GM21447 (cell line): ENCODE data around the gene MPST.
"Not testable (repeated sequence)": the region's sequence is repeated elsewhere in the genome, so short reads cannot be mapped to it uniquely, and the experiment has no call there.

Experiments used
- ATAC-seq: cut with Tn5 transposase; IDR thresholded peaks from one replicate; pipeline ENCODE4 v1.9.1; 2021; ENCODE audit not compliant: unreplicated experiment

MPST gene

DNA sequence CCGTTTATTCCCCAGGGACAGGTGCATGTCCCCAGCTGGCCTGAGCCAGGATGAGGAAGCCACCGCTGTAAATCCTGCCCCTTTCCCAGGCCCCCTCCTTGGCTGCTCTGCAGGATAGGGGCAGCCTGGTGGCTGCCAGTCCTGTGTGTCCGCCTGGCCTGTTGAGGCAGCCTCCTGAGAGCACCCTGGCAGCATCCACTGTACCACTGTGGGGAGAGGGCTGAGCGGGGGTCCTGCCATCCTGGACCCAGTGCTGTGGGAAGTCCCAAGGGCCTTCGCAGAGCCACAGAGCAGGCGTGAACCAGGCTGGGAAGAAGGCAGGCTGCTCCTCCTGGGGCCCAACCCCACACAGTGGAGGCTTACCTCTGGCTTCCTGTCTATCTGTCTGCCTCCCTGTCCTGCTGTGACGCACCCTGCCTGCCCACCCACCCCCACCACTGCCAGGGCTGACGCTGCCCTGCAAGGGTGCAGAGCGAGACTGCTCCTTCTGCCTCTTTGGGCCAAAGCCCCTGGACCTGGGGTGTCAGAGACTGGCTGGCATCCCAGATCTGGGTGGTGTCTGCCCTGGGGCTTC, 40.4 kb downstream of the MPST start:
- ATAC-seq = no peak

DNA sequence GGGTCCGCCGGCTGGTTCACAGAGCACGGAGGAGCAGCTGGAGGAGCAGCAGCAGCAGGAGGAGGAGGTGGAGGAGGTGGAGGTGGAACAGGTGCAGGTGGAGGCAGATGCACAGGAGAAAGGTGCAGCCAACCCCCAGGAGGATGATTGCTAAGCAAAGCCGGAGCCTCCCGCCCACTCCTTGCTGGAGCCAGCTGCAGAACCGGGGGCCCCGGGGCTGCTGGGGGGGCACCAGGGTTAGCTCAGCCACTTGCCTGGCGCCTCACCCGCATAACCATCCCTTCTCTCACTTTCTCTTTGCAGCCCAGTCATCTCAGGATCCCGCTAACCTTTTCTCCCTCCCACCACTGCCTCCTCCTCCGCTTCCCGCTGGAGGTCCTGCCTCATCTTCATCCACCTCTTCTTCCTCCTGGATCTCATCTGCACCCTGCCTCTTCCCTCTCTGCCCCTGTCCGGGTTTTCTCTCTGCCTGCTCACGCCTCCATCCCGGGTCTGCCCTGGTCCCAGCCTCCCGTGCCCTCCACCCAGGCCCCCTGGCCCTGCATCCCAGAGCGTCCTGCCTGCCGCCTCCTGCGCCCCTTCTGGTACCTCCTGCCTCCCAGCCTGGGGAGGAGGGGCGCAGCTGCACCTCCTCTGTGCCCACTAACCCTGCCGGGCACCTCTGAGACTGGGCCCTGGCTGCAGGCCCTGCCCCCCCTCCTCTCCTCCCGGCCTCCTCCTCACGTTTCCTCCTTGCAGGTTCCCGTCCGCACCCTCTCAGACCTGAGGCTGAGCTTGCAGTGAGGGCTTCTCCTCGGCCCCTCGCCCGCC, 41.5 kb downstream of the MPST start:
- no peak for ATAC-seq

DNA sequence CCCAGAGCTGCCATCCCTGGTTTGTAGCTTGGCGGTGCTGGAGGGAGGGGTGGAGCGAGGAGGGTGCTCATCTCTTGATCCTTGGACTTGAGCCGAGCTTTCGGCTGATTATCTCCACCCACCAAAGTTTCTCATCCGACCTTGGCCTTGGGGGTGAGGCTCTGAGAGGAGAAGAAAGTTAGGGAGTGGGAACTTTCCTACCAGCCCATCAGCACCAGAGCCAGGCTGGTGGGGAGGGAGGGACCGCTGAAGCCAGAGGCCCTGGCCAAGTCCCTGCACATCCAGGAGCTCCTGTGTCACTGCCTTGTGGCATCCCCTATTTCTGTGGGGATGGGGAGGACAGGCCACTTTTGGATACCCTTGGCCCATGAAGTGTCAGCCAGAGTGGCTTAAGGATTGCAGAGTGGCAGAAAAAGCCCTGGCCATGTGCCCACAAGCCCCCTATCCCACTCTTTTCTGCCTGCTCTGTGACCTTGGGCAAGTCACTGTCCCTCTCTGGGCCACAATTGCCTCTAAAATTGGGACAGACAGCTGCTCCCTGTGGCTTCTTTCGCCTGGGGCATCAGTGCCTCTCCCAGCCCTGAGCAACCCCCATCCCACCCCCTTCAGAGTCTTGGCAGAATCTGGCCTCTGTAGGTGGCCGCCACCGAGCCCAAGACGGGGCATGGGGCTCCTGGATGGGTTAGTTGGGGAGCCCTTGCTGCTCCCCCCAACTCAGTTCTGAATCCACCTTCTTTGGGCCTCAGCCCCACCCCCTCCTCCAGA, 42.3 kb downstream of the MPST start:
- no peak for ATAC-seq

DNA sequence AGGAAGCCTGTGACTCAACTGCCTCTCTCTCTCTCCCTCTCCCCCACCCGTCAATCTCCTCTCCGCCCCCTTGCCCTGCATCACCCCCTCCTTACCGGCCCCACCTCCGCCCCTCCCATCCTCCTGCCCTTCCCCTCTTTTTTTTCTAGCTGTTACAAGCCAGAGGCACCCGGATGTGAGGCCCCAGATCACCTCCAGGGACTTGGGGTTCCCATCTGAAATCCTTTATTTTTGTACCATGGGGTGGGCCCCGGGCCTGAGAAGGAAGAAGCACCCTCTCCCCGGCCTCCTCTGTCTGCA, 42.8 kb downstream of the MPST start:
- ATAC-seq = no peak

DNA sequence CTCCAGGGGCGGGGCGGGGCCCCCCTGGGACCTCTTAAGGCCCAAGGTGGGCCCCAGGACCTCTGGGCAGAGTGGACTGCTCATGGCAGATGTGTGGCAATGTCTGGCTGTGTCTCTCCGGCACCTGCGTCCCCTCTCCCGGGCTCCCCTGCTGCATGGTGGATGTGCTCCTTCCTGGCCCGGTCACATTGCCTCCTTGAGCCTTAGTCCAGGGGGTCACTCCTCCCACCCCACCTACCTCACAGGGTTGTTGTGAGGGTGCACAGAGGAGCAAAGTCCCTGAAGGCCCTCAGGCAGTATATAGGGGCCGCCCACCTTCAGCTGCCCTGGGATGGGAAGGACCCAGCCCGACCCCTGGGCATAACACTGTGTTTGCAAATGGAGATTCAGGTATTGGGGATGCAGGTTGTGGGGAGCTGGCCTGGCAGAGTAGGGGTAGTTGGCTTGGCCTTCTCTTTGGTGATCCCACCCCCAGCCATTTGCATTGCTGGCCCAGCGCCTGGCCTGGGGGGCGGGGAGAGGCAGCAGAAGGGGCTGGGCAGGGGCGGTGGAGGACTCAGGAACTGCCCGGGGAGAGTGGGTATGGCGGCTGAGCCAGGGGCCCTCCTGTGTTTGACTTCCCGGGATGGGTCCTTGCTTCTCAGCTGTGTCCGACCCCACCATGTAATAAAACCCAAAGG, 43.3 kb downstream of the MPST start:
- no peak for ATAC-seq

DNA sequence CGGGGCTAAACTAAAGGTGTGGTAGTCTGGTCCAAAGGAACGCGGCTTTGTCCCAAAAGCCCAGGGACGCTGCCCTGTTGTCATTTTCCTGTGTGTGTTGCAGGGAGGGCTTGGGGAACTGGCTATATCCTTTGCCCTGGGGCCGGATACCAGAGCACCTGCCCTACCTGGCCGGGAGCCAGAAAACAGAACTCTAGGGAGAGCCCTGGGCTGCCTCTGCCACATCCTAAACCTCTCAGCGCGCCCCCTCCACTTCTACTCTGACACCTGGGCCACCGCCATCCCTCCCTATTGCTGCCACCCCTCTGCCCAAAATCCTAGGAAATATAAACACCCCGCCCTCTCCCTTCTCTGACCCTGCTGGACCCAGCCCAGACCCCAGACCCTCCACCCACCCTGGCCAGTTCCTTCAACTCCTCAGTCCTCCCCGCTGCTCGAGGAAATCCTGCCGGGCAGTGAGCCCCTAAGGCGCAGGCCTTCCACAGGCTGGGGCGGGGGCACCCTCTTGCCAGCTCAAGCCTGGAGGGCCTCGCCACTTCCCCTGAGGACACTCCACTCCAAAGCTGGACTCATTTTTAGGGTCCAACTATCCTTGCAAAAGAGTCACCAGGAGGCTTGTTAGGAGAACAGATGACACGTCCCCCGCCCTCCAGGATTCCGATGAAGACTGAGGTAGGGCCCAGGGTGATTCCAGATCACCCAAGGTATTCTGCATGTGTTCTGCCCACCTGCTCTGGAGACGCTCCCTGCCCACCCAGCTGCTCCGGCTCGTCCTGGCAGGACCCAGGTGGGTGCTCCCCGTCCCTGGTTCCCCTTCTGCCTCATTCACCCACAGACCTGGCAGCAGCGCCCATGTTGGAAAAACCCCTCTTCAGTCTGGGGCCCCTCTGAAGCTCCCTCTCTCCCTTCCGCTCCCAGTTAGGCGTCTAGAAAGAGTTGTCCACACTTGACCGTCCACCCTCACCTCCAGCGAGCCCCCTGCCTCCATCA, 44.2 kb downstream of the MPST start:
- ATAC-seq = no peak

DNA sequence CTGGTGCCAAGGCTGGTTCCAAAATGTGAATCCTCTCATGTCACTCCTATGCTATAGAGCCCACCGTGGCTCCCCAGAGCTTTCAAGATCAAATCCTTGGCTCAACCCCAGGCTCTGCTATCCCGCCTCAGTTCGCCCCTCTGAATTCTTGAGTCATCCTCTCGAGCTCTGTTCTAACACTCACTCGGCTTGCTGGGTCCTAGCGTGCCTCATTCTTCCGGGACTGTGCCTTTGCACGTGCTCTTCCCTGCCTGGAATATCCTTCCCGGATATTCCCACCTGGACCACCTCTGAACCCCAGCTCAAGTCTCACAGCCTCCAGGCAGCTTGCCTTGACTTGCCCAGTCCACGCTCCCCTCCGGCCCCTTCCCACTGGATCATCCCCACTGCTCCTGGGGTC, 45.0 kb downstream of the MPST start:
- ATAC-seq = no peak

DNA sequence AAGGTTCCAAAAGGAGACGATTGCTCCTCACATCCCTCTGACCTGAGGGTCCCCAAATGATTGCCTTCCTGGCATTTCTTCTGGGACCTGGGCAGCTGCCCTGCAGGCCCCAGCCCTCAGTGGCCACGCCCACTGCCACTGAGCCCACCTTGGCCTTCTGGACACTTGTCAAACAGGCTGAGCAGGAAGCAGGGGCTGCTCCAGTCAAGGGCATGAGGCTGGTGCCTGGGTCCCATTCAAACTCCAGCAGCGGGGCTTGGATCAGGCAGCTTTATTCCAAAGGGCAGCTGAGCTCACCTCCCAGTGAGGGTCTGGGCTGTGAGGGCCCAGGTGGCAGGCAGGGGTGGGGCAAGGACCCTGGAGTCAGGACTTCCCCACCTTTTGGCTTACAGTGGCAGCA, 45.6 kb downstream of the MPST start:
- no peak for ATAC-seq

DNA sequence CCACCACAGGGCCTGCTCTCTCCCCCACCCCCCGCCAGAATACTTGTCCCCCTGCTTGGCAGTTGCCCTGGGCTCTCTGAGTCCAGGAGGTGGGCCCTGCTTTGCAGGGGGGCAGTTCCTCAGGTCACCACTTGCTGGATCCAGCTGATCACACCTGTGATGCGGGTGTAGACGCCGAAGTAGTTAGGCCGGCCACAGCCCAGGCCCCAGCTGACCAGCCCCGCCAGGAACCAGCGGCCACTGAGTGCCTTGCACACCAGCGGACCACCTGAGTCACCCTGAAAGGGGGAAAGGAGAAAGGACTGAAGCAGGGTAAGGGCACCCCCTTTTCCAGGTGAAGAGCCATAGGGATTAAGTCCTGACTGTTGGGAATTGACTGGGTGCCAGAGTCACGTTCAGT, 46.4 kb downstream of the MPST start:
- ATAC-seq = no peak

DNA sequence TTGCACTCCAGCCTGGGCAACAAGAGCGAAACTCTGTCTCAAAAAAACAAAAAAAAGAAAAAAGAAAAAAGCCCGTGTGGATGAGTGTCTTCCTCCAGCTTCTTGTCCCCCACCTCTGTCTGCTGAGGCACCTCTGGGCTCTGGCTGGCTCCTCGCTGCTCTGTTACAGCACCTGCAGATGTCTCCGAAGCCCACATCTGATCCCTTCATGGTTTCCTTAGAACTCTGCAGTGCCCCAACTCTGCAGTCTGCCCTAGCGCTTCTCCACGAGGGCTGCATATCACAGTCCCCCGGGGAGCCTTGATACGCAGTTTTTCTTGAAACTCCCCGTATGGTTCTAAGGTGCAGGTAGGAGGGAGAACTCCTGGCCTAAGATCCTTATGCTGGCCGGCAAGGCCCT, 47.9 kb downstream of the MPST start:
- ATAC-seq = no peak

DNA sequence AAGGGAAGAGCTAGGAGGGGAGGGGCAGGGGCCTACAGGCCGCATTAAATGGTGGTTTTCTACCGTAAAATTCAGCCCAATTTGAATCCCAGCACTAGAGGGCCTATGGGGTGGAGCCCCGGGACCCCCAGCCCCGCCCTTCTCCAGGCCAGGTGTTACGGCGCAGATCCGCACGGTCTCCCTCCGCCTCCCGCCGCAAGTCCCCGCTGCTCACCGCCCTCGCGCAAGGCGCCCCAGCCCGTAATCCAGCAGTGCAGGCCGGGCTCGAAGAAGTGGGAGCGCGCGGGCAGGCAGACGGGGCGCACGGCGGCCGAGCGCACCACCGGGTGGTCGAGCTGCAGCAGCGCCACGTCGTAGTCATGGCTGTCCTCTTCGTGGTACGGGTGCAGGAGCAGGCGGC, 49.3 kb downstream of the MPST start:
- no peak for ATAC-seq

DNA sequence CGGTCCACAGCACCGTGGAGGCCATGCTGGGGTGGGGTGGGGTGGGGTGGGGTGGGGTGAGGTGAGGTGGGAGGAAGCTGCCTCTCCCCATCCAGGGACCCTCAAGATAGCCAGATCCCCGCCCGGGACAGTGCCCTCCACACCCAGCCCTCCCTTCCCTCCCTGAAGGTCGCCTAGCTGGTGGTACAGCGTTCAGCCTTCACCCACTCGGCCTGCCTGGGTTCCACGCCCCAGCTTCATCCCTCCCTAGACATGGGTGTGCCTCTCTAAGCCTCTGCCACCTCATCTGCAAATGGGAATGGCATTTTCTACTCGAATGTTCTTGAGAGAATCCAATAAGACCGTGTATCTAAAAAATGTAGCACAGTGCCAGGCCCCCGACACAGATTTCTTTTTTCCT, 49.8 kb downstream of the MPST start:
- no peak for ATAC-seq

DNA sequence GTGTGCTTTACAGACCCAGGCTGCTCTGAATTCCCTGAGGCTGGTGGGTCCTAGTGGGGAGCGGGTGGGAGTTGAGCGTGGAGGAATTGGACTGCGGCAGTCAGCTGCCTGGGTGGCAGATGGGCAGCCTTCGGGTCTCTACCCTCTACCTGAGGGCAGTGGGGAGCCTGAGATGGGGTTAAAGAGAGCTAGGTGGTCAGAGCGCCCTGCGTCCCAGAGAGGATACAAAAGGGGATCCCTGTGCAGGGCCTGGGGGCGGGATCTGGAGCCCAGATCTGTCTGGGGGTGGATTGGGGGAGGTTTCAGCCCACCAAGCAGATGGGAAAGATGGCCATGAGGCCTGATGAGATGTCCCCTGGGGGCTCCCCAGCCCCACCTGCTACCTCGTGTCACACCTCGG, 50.2 kb downstream of the MPST start:
- no peak for ATAC-seq

DNA sequence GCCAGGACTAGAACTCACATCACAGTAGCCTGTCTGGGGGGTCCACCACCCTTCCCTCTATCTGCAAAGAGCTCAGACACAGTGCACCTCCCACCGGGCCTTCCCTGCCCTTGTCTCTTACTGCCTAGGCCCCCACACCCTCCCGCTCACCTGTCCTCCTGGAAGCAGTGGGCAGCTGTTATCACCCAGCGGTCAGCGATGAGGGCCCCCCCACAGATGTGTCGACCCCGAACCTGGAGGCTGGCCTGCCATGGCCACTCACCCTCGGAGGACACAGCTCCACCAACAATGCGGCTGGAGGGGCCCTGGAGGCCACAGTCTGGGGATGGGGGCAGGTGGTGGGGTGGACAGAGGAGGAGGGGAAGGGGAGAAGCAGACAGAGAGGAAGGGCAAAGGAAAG, 50.8 kb downstream of the MPST start:
- ATAC-seq = no peak

DNA sequence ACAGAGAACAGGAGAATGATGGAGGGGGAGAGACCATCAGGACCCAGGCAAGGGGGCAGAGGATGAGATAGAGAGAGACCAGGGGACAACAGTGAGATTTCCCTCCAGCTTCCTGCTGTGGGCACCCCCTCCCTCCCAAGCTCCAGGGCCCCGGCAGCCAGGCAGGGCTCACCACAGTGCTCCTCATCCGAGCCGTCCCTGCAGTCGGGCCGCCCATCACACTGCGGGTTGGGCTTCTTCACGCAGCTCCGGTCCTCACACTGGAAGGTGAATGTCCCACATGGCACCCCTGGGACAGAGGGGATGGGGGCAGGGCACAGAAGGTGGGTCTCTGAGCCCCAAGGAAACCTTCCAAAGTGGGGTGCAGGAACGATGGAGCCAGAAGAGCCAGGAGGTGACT, 51.2 kb downstream of the MPST start:
- ATAC-seq = no peak

DNA sequence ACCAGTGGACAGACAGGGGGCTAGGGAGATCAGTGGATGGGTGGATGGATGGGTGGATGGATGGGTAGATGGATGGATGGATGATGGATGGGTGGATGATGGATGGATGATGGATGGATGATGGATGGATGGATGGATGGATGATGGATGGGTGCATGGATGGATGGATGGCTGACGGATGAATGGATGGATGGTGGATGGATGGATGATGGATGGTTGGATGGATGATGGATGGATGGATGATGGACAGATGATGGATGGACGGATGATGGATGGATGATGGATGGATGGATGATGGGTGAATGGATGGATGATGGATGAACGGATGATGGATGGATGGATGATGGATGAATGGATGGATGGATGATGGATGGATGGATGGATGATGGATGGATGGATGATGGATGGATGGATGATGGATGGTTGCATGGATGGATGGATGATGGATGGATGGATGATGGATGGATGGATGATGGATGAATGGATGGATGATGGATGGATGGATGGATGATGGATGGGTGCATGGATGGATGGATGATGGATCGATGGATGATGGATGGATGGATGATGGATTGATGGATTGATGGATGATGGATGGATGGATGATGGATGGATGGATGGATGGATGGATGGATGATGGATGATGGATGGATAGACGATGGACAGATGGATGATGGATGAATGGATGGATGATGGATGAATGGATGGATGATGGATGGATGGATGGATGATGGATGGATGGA, 52.5 kb downstream of the MPST start:
- not testable (repeated sequence) for ATAC-seq

DNA sequence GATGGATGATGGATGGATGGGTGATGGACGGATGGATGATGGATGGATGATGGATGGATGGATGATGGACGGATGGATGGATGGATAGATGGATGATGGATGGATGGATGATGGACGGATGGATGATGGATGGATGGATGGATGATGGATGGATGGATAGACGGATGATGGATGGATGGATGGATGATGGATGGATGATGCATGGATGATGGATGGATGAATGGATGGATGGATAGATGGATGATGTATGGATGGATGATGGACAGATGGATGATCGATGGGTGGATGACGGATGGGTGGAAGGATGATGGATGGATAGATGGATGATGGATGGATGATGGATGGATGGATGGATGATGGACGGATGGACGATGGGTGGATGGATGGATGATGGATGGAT, 53.1 kb downstream of the MPST start:
- no peak for ATAC-seq

DNA sequence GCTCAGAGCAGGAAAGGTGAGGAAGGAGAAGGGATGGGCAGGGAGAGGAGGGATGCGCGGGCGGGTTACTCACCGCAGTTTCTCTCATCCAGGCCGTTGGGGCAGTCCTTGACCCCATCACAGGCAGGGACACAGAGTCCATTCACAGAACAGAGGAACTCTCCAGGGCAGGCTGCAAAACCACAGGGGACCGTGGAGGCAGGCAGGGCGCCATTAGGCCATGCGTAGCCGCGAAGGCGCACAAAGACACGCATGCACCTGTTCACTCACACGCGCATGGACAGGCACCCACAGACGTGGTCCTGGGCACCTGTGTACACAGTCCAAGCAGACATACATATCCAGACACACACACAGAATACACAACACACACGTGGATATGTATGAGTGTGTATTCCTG, 55.0 kb downstream of the MPST start:
- ATAC-seq = no peak

DNA sequence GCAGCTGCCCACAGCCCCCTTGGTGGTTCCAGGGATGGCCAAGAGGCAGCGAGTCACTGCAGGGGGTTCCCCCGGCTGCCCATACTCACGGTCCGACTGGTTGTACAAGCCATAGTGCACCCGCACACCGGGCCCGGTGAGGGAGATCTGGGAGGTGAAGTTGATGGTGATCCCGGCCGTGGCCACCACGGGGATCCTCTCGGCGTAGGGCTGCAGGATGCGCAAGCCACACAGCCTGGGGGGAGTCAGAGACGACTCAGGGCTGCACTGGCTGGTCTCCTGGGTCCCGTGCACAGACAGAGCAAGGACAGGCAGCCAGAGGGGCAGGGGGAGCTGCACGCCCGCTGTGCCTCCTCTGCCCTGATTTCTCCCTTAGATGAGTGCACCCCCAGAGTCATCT, 55.5 kb downstream of the MPST start:
- no peak for ATAC-seq

DNA sequence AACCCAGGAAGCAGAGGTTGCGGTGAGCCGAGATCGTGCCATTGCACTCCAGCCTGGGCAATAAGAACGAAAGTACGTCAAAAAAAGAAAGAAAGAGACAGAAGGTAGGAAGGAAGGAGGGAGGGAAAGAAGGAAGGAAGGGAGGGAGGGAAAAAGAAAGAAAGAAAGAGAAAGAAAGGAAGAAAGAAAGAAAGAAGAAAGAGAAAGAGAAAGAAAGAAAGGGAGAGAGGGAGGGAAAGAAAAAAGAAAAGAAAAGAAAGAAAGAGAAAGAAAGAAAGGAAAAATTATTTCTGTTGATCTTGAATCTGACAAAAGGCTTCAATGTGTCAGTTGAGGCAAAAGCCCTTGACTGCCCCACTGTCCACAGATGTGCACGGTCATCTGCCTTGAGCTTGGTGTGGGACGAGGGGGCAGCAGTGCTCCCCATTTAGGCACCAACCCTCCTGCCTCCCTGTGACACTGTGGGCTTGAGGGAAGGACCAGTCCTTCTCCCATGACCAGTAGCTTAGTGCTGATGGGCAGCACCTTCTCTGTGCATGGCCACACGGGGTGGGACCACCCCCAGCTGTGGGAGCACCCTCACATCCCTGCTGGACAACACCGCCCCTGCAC, 56.4 kb downstream of the MPST start:
- ATAC-seq = no peak
